ENCODE results near the gene SSBP3.
"Not testable (repeated sequence)": the region's sequence is repeated elsewhere in the genome, so short reads cannot be mapped to it uniquely, and the experiment has no call there.

The SSBP3 gene

DNA sequence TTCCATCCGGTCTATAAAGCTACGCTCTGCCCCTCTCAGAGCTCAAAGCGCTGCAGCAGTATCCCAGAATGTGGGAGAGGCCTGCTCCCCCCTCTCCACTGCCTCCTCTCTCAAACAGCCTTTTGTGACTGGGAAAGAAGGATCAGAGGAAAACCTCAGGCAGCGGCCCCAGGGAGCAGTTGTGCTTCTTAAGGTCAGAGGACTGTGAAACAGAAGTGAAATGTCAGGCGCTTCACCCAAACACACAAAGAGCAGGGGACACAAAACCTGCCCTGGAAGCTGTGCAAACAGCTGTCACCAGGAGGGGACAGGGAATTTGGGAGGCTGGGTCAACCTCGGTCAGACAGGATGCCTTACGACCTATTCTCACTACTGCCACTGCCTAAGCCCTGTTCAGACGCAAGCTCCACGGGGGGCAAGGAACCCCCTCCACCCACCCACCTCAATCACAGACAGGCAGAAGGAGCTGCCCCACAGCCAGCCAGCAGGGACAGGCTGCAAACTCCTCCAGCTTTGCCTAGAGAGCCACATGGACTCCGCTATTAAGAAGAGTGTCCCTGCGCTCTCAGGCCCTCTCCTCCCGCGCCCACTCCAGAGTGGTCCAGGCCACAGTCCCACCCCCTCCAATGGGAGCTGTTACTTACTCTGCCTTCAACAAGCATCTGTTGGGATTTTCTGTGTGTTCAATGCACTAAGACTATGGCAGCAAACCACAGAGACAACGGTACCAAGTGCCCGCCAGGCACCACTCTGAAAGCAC is 14.6 kb downstream of the SSBP3 start:
- no peak for DNase-seq (ENCODE audit: low spot score)

DNA sequence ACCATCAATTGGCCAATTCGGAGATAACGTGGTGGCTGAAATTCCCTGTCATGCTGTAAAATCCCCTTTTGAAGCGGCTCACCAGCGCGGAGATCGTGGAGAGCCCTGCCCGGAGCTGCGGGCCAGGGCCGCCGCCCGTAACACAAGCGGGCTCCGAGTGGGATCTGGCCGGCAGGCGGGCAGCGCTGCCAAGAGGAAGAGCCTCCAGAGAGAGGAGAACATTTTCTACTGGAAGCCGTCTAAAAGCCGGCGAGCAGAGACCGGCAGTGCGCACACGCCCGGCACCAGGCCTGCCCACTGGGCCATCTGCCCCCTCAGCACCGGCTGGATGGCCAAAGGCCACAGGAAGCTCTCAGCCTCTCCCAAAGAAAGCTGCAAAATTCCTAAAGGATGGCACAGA is 15.5 kb downstream of the SSBP3 start:
- DNase-seq (ENCODE audit: low spot score), result no peak

DNA sequence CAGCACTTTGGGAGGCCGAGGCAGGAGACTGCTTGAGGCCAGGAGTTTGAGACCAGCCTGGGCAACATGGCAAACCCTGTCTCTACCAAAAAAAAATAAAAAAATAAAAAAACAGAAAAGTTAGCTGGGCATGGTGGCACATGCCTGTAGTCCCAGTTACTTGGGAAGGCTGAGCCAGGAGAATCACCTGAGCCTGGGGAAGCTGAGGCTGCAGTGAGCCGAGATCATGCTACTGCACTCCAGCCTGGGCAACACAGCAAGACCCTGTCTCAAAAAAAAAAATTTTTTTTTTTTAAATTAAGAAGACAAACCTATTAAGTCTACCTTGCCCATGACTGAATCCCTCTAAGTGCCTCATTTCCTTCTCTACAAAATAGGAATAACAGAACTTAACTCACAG is 16.6 kb downstream of the SSBP3 start:
- not testable (repeated sequence) for DNase-seq (ENCODE audit: low spot score)

DNA sequence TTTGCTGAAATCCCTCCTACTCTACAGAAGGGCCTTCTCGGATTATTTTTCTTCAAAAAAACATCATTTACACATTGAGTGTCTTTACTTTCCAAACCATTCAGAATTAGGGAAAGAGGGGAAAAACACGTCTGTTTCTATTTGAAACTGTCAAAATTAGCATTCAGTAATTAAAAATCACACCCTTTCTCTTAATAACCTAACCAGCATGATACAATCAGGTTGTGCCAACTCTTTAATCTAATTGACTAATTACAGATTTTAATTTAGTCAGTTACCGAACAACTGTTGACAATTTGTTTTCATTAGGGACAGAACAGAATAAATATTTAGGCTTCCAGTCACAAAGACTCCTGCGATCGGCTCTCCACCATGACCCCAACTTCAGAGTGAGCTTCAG is 18.8 kb downstream of the SSBP3 start:
- no peak for DNase-seq (ENCODE audit: low spot score)

DNA sequence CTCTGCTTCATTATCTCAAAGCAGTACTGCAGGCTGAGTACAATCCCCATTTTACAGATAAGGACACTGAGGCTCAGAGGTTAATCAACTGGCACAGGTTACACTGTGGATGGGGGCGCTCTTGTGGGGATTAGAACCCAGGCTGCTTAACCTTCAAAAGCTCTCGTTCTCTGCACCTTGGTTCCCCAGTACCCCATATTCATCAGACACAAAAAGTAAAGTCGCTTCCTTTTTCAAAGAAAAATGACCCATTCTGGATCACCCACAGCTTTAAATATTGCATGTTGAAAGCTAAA is 20.5 kb downstream of the SSBP3 start:
- DNase-seq (ENCODE audit: low spot score), result no peak

DNA sequence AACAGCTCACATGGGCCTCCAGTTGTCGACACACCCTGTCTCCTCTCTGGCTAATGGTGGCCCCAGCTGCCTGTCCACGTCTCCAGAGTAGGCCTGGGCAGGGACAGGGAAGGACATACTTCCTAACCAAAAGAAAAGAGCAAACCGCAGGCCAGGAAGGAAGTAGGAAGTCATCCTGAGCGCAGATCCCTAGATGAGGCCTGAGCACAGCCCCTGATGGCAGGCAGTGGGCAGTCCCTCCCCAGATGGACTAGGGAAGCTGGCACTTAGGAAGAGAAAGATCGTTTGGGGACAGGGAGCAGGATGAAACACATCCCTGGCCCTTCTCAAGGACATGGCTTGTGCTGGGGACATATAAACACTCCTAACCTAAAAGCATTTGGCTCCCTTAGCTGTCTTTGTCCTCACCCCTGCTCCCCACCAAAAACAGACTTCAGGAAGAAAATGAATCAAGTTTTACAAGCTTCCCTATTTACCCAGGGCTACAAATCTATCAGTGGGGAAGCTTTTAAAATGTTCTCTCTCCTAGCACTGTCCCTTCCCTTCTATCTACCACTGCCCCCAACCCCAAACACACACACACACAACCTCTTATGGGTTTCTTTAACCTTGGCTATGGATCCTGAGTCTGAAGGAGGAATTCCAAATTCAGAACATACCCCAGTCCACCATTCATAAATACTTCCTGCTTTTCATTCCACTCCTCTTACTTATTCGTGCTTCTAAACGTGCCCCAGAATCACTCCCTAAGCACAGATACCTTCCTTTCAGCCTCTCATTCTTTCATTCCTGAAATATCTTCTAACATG is 21.1 kb downstream of the SSBP3 start:
- DNase-seq (ENCODE audit: low spot score), result peak; percentile 76

DNA sequence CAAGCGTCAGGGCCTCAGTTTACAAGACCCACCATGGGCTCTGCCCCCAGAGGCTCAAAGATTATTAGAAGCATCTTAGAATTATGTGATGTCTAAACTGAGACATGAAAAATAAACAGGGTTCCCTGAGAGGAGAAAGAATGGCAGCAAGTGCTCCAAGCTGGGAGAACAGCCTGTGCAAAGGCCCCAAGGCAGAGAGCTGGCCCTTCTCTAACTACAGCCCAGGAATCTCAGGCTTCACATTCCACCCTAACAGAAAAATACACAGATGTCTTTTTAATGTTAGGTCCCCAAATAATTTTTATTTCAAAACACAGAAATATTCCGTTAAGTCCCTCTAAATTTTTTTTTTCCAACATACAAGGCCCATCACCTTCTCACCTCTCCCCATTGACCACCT is 21.7 kb downstream of the SSBP3 start:
- no peak for DNase-seq (ENCODE audit: low spot score)

DNA sequence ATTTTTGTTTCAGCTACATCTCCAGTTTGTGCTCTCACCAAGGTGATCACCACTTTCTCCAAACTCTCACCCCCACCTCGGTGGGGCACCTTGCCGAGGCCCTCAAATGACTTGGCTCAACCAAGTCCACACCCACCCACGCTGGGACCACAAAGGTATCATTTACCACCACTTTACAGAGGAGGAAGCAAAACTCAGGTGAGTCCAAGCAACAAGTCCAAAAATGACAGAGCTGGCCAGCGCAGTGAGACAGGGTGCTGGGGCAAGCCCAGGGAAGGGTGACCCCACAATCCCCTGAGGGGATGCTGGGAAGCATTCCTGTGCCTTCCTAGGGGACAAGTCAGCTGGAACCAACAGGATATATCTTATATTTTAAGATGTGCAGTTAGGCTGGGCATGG is 24.7 kb downstream of the SSBP3 start:
- DNase-seq (ENCODE audit: low spot score), result no peak

DNA sequence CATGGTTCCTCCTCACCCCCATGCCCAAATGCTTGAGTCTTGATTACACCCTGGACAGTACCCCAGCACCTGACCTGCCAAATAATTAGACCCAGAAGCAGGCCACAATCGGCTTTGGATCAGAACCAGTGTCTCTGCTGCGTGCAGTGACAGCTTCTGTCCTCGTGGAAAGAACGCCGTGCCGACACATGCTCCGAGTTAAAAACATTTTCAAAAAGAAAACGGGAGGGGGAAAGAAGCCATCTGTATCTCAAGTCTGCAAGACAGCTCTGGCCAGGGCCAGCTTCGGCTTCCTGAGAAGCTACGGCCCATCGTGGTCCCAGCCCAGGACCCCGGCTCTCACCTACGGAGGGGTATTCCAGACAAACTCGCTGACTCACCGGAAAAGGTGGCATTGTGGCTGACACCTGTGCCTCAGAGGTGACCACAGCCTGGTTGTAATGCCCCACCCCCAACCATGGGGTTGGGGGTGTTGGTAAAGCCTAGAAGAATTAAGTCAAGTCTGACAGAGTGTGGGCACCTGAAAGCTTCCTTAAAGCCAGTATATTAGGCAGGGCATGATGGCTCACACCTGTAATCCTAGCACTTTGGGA is 25.8 kb downstream of the SSBP3 start:
- DNase-seq (ENCODE audit: low spot score), result no peak

DNA sequence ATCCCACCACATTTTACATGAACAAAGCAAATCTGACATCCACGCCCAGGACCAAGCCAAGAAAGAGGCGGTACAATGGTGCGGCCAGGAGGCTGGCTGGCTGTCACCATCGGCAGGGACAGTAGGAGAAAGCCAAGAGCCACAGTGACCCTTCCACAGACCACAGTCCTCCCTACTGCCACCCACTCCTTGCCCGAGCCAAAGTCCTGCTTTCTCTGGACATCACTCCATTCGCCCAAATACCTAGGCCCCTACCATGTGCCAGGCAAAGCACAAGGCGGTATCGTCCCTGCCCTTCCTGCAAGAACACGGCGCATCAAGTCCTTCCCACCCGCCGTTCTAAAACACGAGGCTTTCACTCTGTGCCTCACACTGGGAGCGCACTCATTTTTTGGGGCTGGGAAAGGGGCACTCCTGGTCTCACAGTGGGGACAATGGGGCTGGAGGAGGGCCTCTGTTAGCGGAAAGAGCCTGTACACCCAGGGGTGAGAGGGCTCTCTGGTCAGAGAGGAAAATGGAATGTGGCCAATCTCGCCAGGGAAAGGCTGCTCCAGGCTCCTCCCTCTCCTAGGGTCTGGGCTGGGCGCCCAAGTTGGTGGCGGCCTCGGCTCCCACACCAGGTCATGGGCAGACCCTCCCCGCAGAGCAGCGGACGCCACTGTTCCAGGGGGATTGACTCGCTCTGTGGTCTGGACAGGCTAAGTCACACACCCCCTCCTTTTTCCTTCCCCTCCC is 26.5 kb downstream of the SSBP3 start:
- DNase-seq (ENCODE audit: low spot score), result peak; percentile 46

DNA sequence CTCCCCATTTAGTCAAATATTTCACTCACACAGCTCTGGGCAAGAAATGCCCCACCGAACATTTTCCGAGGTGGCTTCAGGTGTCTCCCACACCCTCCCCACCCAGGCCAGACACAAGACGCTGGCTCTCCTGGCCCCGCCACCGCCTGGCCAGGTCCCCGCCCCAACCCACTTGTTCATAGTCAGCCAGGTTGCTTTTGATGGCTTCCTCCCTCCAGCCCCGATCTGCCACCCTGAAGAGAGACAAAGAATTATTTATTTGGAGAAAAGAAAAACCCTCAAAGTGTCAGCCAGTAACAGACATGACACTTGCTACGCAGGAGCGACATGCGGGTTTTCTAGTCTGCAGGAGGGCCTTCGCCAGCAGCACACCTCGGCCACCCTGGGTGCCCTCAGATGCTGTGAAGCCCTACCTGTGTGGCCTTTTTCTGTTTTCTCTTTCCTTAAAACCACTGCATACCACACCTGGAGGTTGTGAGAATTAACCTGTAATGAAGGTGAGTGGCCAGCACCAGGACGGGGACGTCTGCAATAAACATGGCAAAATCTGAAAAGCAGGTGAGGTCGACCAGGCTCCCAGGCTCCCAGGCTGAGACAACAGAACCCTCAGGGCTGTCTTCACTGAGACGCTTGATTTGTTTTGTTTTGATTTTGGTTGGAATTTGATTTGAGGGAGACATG is 27.2 kb downstream of the SSBP3 start:
- DNase-seq (ENCODE audit: low spot score), result no peak

DNA sequence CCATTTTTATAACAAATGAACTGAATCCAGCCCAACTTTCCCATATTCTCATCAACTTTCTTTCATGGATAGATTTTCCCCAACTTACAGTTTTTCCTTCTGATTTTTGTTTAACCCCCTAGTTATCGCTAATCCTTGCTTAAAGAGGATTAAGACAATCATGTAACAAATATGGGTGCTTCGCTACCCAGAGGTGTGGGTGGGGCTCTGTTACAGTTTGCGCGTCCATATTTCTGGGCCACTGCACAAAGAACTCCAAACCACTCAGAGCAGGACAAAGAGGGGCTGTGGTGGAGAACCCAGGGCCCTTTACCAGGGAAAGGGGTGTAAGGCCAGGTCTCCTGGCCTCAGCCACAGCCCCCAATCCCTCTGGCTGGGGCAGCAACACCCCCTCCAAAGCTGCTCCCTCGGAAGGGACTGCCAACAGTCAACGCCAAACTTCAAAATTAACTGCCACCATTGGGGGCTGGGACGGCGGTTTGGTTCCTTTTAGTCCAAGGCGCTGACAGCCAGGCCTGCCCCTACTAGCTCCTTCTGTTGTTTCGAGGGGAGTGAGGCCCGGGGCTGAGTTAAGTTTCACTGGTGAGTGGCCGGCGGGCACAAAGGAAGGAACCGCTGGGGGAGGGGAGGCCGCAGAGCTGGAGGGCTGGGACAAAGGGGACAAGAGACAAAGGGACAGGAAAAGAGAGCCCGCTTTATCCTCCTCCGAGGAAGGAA is 27.9 kb downstream of the SSBP3 start:
- DNase-seq (ENCODE audit: low spot score), result no peak

DNA sequence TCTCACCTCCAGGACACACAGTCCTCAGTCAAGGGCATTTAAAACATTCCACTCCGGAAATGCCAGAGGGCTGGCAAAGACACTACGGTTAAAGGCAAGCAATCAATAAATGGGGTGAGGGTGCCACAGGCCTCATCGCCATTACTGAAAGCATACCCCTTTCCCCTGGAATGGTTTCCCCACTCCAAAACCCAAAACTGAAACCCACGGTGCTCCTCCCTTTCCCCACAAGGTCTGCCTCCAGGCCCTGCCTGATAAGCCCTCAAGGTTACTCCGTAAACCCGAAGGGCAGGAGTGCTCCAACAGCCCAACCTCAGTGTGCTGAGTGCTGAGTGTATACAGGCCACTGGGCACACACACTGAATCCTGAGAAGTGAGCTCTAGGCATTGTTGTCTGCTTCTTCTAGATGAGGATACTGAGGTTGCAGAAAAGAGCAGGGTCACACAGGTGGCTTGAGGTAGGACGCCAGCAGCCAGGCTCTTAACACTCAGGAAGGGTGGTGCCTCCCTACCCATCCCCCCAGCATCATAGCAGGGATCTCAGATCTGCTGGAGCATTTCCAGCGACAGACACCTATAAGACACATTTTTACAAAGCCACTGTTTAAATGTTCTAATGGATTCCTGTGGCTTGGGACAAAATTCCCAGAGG is 29.0 kb downstream of the SSBP3 start:
- DNase-seq (ENCODE audit: low spot score), result peak; percentile 45

DNA sequence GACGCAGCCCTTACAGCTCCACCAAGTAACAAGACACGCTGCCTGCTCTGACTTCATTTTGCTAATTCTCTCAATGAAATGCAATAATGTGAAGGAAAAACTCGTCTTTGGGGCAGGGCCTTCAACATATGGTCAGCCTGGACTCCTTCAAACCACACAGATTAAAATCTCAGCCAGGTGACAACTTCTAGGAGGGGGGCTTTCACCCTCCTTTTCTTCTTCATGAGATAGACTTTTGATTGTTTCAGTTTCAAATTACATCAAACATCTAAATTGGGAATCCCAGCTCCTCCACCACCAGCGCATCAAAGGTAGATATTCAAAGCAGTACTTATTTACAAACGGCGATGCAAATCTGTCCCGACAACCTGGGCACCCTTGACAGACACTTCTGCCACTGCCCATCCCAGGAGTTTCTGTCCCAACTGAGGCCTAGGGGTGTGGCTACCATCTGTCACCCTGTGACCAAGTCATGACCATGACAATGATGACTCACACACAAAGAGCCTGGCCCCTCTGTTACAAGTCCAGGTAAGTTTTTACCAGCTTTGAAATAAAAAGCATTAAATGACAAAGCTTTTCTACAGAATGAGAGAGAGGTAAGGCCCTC is 29.7 kb downstream of the SSBP3 start:
- no peak for DNase-seq (ENCODE audit: low spot score)

DNA sequence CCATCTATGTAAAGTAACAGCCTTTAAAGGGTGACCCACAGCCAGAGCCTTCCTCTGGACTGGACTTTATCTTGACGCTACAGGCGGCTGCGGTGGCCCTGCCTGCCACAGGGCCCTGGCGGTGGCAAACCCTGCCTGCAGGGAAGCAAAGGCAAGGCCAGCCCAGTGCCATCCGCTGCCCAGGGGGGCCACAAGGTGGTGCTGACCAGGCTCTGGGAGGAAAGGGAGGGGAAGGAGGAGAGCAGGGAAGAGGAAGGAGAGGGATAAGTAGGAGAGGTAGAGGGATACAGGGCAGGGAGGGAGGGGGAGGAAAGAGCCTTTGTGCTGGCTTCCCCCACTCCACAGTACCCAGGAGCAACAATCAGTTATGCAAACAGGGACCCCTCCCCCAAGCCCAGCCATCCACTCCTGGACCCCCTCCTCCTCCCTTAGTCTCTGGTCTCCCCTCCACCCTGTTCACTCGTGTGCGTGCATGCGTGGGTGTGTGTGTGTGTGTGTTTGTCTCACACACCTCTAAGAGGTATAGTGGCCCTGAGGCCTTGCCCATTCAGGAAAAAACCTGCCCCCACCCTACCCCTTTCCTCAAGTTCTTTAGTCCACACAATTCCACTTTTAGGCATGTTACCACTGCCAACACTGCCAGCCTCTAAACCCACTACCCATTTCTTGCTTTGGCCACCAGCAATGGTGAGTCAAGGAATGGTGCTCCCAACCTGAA is 30.3 kb downstream of the SSBP3 start:
- DNase-seq (ENCODE audit: low spot score), result no peak

DNA sequence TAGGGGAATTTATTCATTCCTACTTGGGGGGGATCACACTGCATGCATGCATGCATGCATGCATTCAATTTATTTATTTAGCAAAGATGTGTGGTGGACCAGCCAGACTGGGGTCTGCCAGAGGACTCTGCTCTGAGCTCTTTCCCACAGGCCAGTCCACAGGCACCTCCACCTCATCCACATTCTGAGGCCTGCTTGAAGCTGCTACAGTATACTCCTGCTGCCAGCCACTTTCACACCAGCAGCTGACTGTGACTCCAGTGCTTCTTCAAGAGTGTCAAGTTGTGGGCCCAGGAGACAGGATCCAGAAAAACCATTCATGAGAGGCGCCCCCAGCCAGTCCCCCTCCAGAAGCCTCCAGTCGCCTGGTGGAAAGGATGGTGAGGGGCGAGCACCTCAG is 30.9 kb downstream of the SSBP3 start:
- no peak for DNase-seq (ENCODE audit: low spot score)

DNA sequence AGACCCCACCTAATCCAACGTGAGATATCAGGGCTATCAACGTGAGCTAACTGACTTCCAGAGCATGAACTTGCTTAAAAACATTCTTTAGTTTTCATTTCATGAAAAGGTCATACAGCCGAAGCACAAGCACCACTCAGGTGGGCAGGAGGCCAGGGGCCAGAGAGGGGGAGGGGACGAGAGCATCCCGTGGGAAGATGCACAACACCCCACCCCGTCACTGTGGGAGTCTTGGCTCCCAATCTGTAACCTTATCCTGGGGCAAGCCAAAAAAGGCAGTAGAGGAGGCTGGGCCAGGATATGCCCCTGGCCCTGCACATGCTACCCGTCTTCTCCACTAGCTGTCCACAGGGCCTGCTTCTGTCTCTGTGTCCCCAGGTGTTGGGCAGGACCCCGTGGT is 31.4 kb downstream of the SSBP3 start:
- DNase-seq (ENCODE audit: low spot score), result no peak

DNA sequence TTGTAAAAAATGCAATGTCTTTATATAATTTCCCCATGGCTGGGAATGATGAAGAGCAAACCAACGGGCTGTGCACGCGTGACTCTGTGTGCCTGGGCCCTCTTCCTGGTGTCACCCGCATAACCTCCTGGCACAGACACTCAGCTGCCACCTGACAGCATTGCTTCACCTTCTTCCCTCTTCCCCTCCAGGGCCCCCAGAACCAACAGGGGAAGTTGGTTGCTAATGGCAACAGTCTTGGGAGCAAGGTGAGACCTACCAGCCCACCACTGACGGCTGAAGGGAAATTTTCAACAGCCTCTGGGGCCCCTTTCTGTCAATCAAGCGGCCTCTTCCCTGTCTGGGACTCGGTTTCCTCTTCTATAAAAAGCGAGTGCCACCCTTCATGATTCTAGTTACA is 33.2 kb downstream of the SSBP3 start:
- DNase-seq (ENCODE audit: low spot score), result no peak

DNA sequence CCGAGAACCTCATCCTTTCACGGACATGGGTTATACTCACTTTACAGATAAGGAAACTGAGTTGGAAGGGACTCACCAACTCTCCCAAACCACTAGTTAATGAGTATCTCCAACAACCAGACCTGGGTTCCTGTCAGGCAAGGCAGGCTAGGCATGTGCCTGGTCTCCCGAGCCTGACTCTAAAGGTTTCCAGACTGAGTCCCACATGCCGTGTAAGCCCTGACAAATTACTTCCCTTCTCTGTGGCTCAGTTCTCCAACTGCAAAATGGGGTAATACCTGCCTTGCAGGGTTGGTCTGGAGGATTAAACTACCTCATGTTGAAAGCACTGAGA is 34.3 kb downstream of the SSBP3 start:
- no peak for DNase-seq (ENCODE audit: low spot score)

All from AG08396 (cell line).